Ramos (cell line): Measurements from ENCODE around the gene ITGB8.
"Not testable (repeated sequence)": the region's sequence is repeated elsewhere in the genome, so short reads cannot be mapped to it uniquely, and the experiment has no call there.

Source experiments
- in situ Hi-C: fragments of 300-500 bp; cut with MboI; formaldehyde crosslinking; loops from one replicate; pipeline ENCODE4 v1.14.3; 2022; ENCODE audit warnings: low sequenced_read_pairs; ENCODE audit not compliant: unreplicated experiment

The ITGB8 gene

DNA sequence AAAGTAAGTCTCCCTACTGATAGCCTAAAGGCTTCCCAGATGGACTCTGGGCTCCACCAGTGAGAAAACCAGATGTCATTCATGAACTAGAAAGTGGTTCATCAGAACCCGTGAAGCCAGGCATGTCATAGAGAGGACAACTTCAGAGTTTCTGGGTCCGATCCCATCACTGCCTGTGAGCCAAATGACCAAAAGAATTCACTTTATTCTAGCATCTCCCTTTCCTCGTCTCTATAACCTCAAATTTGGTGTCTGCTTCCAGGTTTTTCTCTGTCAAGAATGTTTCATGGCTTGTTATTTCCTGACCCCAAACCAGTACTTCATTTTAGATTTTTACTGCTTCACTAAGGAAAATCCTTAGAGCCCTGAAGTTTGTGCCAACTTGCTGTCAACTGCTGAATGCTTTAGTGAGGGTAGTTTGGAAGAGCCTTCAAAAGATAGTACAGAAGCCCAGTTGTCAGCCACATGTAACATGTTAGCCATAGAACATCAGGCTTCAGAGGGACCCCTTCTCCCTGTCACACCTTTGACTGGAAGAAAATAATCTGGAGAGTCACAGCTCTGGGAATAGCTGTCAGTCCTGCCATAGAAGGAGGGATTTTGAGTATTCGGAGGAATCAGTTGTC is 34.0 kb downstream of the ITGB8 start:
- in situ Hi-C loops: no loop called here

DNA sequence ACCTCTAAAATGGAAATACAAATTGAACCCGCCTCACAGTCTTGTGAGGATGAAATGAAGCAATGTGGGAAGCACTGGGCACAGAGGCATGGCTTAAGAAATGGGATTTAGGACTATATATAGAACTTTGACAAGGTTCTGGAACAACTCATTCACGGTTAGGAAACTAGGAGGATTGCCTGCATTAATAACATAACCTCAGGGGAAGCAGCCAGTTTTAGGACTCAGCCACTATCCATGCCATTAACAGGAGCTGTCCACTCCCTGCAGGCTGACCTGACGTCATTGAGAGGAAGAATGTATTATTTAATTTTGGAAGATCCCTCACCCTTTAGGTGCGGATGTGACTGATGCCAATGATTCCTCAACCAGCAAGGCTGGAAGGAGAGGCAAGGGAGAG is 34.8 kb downstream of the ITGB8 start:
- in situ Hi-C loops: no loop called here

- in situ Hi-C loops: no loop called here
Observed at GRCh38 chr7:20374399-20374798, 43.7 kb downstream of the ITGB8 start.

DNA sequence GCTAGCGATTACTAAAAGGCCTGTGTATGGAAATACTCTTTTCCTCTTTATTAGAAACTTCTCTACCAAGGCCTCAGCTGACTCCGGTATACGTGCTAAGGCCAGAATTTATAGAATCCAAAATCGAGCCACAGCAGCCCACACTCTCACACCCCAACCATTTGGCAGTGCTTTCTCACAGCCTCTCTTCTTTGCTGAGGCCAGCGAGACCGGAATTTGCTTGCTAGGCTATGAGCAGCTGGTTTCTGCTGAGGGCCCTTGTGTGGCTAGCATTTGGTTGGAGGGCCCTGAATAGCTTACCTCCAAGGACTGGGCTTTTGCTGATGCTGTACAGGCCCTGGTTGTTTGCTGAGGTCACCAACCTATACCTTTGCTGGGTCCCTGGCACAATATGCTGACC is 46.1 kb downstream of the ITGB8 start:
- in situ Hi-C loops: no loop called here

DNA sequence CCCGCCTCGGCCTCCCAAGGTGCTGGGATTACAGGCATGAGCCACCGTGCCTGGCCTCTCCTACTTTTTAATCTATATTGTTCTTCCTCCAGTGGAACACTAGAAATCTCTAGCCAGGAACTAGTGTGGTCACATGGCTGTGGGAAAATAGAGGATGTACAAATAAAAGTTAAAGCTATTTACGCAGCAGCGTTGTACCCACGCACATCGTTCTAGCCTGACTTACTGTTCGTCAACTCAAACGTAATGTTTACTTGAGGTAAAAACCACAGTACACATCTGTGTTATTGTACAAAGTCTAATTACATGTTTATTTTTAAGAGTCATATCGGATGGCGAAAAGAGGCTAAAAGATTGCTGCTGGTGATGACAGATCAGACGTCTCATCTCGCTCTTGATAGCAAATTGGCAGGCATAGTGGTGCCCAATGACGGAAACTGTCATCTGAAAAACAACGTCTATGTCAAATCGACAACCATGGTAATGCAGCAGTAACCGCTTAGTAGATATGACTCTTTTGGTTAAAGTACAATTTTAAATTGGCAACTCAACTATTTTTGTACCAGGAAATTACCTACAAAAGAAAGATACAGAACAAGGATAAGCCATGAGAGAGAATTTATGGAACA is 50.8 kb downstream of the ITGB8 start:
- in situ Hi-C loops: no loop called here

DNA sequence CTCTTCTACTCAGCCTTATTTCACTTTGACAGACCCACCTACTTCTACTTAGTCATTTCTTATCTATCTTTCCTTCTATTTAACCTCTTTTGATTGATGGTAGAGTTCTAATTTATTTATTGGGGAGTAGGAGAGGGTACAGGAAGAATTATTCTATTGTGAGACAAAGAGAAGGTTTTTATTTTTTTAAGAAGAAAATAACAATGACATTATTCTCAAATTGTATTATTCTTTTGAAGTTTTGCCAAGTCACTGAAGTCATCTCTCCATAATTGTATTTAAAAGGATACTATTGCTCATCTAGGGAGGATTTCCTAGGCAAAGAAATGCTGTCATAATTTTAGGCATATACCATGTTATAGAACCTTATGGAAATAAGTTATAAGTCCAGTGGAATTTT is 52.7 kb downstream of the ITGB8 start:
- in situ Hi-C loops: no loop called here

GRCh38 chr7:20385126-20385525 is 54.4 kb downstream of the ITGB8 start:
- in situ Hi-C loops: no loop called here

DNA sequence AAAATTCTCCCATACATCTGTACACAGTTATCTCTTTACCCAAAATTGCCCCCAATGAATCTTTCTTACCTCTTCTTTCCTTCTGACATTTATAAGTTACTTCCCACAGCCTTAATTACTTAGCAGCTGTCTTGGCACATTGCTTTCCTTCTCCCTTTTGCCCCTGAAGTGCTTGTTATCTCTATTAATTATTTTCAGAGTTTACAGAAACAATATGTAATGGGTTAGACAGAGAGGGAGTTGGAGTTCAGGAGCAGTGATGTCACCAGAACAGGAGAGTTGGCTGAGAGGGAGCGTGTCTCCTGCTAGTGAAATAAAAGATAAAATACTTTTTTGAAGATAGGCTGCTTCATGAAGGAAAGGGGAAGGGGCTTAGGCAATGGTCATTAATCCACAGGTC is 57.4 kb downstream of the ITGB8 start:
- in situ Hi-C loops: no loop called here

- in situ Hi-C loops: not testable (repeated sequence)
Observed at GRCh38 chr7:20389192-20389591, 58.5 kb downstream of the ITGB8 start.

- in situ Hi-C loops: no loop called here
Observed at GRCh38 chr7:20393021-20393610, 62.4 kb downstream of the ITGB8 start.

GRCh38 chr7:20393616-20394015 is 62.9 kb downstream of the ITGB8 start:
- in situ Hi-C loops: no loop called here

DNA sequence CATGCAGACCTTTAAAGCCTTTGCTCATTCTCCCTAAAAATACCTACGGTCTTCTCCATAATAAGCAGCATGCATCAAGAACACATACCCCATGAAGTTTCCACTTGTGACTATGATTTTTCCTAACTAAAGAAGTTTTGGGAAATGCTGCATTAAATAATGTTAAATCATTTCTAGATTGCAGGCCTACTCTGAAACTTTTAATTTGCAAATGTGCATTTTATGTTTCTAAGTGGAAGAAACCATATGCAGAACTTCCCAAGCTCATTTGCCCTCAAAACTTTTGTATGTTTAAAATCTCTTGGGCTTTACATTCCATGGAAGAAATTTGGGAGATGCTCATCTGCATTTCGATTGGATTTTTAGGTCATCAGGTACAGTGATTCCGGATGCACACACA is 63.6 kb downstream of the ITGB8 start:
- in situ Hi-C loops: no loop called here

- in situ Hi-C loops: no loop called here
Observed at GRCh38 chr7:20395104-20395503, 64.4 kb downstream of the ITGB8 start.

DNA sequence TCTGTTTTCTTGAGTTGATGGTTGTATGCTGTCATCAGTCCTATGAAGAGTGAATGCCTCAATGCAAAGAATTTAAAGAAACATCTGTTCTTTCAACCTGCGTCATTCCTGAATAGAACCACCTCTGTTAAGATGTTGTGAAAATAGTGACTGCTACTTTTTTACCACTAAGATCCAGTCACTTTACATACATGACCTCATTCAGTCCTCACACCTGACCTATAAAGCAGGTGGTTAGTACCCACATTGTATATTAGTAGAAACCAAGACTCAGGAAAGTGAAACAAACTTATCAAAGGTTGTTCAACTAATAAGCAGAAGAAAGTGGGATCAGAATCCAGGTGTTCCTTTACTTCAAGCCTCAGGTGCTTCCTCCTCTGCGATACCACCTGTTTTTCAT is 64.8 kb downstream of the ITGB8 start:
- in situ Hi-C loops: no loop called here

DNA sequence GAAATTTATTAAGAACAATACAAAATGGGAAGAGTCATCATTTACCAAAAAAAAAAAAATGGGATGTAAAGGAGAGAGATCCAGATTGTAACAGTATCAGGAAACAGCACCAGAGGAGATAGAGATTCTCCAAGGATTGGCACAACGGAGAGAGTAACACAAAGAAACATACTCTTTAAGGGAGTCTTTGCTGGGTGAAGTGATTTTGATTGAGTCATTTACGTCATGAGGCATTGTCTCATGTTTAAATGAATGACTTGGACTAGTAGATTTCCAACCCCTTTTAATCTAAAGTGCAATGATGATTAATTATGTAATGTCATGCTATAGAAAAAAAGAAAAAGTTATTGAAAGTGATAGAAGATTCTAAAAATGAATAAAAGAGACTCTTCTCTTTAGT is 68.8 kb downstream of the ITGB8 start:
- in situ Hi-C loops: no loop called here

DNA sequence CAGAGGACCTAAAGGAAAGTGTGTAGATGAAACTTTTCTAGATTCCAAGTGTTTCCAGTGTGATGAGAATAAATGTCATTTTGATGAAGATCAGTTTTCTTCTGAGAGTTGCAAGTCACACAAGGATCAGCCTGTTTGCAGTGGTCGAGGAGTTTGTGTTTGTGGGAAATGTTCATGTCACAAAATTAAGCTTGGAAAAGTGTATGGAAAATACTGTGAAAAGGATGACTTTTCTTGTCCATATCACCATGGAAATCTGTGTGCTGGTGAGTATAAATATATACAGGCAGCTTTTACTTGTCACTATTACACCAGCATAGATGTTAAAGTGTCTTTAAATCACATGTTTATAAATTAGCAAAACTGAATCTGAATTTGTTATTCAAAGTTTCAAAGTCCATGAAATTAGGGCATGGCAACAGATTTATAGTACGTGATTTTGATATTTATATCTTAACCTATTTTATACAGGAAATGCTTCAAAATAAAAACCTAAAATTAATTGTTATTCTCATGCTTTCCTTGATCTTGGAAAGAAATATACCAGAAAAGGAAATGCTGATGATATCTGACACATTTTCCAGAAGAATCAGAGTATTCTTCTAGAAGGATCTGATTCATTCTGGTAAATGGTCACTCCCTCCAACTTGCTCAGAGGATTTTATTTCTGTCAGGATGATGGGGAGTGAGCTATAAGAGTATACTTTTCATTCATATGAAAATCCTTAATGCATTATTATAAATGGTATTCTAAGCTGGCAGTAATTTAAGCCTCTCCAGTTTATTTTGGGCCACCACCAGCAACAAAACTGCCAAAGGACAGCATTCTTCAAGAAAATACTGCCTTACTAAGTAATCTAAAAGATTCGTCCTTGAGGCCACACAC is 71.4 kb downstream of the ITGB8 start:
- in situ Hi-C loops: no loop called here

DNA sequence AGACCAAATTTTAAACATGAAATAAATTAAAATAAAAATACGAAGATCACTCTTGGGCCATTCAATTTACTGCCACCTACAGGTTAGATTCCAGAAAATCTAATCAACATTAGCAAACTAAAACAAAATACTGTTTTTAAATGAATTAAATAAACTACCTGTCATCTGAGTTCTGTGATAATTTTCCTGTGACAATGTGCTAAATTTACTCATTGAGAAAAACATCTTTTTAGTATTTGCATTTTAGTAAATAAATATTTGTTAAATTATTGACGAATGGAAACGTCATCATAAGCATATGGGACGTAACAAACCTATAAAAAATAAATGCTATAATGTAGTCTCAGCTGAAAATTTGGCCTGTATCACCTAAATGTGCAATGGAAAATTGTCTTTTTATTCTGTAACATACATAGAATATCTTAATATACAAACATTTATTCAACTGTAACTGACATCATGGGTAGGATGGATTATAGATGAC is 72.1 kb downstream of the ITGB8 start:
- in situ Hi-C loops: no loop called here

DNA sequence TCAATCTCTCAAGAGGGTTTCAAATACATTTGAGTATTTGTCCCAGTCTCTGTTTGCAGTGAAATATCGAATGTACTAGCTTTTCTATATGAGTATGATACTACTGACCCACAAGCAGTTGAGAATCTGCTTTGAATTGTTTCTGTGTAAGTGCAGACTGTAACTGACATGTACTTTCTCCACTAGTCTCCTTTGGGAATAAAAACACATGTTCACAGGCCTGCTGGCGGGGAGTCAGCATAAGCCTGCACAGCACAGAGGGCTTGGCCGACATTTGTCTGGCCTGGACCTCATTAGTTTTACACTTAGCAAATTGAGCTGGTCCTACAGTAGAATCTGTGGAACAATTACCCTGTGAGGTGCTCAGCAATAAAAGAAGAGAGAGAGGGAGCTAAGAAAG is 72.6 kb downstream of the ITGB8 start:
- in situ Hi-C loops: no loop called here

- in situ Hi-C loops: no loop called here
Observed at GRCh38 chr7:20404320-20404719, 73.6 kb downstream of the ITGB8 start.

GRCh38 chr7:20407585-20408466 is 77.1 kb downstream of the ITGB8 start:
- in situ Hi-C loops: no loop called here
